Measurements from ENCODE around the gene TMEM123.

DNA sequence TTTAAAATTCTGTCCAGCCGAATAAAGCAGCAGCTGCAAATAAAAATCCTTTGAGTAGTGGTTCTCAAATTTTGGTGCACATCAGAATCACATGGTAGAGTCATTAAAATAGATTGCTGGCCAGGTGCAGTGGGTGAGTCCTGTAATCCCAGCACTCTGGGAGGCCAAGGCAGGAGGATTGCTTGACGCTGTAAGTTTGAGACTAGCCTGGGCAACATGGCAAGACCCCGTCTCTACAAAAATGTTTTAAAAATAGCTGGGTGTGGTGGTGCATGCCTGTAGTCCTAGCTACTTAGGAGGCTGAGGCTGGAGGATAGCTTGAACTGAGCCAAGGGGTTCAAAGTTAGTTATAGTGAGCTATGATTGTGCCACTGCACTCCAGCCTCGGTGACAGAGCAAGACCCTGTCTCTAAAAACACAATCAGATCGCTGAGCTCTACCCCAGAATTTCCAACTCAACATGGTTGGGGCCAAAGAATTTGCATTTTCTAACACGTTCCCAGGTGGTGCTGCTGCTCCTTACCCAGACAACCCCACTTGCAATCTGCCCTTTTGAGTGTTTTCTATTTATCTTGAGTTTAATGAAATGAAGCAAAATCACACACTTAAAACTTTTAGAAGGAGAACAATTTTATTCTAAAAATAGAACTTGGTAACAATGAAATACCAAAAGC lies 56.7 kb downstream of the TMEM123 start:
- TF ChIP-seq CTCF (IDR thresholded peaks at IDR 0.05) (no peak), POLR2A (IDR thresholded peaks at IDR 0.05) (peak in 1 of 2 donors; percentile 11)
